ENCODE data around the gene DNHD1. TPM values are rescaled to one million over a fixed set of nuclear protein-coding genes. Genes with fewer than 3 reads are reported as not detected.

DNHD1 gene
- total and polyA plus RNA-seq, 2 of the 13 experiments (the other 11 are each of a cell fraction or from before 2014, with no cell fraction given) = 2.7 to 9.3 TPM

DNA sequence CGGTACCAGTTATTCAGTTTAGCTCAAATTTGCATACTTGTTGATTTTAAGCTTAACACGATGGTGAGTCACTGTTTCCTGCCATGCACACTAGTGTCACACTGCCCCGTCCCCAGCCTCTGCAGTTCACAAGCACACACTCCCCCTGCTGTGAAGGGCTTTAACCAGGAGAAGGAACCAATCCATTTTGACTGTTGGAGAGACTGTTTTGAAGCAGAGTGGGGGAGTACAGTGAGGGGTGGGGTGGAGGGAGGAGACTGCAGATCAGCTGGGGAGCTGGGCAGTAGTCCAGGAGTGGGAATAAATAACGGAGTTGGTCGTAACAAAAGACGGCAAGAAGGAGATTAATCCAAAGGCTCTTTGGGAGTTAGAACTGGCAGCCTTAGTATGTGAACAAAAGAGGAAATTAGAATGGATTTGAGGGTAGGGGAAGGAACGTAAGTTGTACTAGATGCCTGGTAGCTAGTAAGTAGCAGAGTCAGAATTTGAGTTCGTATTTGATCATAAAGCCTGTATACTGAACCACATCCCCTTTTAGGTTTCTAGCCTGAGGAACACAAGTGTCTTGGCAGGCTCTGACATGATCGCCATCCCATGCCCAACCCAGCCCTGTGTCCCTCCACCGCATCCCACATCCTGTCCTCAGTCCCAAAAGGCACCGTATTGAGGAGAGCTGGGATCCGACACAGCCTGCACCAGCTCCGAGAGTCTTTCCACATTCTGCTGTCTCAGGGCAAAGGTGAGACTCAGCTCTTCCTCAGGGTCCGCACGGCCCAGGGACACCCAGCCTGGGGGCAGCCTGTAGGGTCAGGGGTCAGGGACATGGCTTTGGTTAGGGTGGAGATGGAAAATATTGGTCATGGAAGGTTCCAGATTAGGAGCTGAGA lies 121.3 kb downstream of the DNHD1 start (continued):
- TF ChIP-seq, protein P1, sequence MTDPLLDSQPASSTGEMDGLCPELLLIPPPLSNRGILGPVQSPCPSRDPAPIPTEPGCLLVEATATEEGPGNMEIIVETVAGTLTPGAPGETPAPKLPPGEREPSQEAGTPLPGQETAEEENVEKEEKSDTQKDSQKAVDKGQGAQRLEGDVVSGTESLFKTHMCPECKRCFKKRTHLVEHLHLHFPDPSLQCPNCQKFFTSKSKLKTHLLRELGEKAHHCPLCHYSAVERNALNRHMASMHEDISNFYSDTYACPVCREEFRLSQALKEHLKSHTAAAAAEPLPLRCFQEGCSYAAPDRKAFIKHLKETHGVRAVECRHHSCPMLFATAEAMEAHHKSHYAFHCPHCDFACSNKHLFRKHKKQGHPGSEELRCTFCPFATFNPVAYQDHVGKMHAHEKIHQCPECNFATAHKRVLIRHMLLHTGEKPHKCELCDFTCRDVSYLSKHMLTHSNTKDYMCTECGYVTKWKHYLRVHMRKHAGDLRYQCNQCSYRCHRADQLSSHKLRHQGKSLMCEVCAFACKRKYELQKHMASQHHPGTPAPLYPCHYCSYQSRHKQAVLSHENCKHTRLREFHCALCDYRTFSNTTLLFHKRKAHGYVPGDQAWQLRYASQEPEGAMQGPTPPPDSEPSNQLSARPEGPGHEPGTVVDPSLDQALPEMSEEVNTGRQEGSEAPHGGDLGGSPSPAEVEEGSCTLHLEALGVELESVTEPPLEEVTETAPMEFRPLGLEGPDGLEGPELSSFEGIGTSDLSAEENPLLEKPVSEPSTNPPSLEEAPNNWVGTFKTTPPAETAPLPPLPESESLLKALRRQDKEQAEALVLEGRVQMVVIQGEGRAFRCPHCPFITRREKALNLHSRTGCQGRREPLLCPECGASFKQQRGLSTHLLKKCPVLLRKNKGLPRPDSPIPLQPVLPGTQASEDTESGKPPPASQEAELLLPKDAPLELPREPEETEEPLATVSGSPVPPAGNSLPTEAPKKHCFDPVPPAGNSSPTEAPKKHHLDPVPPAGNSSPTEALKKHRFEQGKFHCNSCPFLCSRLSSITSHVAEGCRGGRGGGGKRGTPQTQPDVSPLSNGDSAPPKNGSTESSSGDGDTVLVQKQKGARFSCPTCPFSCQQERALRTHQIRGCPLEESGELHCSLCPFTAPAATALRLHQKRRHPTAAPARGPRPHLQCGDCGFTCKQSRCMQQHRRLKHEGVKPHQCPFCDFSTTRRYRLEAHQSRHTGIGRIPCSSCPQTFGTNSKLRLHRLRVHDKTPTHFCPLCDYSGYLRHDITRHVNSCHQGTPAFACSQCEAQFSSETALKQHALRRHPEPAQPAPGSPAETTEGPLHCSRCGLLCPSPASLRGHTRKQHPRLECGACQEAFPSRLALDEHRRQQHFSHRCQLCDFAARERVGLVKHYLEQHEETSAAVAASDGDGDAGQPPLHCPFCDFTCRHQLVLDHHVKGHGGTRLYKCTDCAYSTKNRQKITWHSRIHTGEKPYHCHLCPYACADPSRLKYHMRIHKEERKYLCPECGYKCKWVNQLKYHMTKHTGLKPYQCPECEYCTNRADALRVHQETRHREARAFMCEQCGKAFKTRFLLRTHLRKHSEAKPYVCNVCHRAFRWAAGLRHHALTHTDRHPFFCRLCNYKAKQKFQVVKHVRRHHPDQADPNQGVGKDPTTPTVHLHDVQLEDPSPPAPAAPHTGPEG (CRISPR knock-in tag; IDR thresholded peaks at IDR 0.05) = 0 out of 2 replicates have a peak, but pooled peaks have one; percentile 17
- TF ChIP-seq, protein P2, sequence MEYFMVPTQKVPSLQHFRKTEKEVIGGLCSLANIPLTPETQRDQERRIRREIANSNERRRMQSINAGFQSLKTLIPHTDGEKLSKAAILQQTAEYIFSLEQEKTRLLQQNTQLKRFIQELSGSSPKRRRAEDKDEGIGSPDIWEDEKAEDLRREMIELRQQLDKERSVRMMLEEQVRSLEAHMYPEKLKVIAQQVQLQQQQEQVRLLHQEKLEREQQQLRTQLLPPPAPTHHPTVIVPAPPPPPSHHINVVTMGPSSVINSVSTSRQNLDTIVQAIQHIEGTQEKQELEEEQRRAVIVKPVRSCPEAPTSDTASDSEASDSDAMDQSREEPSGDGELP (IDR thresholded peaks at IDR 0.05; ENCODE audit: borderline replicate concordance, low read depth) = peak; percentile 61; the same call in 1 of the 2 replicates
- TF ChIP-seq SRY (CRISPR knock-in tag; IDR thresholded peaks at IDR 0.05) = 0 out of 2 replicates have a peak, but pooled peaks have one; percentile 16

All from HepG2 (cell line).